Dermis microvascular lymphatic vessel endothelial cell (primary cell): ENCODE measurements around the gene MAP4K4. TPM values are rescaled to one million over a fixed set of nuclear protein-coding genes. Genes with fewer than 3 reads are reported as not detected.

Source experiments
- DNase-seq, 2 donors: peaks; one replicate each; pipeline versions ENCODE4 v3.0.0 to v3.0.0-alpha.2; 2010; ENCODE audit warnings: low read depth in 2 of 2
- total RNA-seq: library from RNA; depleted of rRNA; stranded (reverse); fragments of >200 nt; gene quantifications from 2 replicates; pipeline ENCODE4 v1.2.1, GENCODE V29; 2014

The MAP4K4 gene
- total RNA-seq, 1 donor from 2014 or later = 126 TPM

DNA sequence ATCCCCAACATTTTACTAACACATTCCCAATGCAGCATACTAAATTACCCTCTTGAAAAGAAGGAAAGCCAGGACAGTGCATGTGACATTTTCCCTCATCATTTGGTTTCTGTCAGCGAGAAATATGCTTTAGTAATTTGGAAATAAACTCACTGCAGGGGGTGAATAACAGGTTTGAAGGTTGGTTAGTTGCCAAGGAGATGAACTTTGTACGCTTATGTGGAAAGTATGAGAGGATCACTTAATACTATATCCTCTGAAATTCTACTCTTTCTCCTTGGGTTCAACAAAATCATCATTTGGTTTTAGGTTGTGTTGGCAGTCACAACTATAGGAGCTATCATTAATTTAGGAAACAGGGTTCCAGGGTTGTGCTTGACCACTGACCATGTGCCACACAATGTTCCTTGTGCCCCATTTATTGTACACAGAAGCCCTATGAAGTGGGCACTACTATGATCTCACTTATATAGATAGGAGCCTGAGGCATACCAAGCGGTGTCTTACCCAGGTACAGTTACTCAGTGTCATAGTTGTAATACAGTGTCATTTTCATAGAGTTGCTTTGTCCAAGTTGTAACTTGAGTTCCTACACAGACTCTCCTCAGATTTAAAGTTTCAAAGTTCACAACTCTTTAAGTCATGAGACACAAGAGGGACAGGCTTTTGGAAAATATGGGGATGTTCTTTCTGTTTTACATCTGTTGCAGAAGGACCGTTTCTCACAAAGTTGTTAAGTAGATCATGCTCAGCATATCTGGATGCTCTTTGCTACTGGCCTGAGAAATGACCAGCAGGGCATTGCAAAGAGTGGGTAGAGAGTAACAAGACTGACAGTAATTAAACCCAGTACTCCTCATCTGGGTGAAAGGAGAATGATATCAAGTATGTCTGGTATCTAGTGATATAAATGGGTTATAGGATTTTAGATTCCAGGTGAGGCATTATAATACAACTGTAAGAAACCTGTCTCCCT, 91.8 kb downstream of the MAP4K4 start:
- DNase-seq = peak; percentile 37 to 81

GRCh38 chr2:101790416-101790815, 92.9 kb downstream of the MAP4K4 start:
- DNase-seq = no peak

DNA sequence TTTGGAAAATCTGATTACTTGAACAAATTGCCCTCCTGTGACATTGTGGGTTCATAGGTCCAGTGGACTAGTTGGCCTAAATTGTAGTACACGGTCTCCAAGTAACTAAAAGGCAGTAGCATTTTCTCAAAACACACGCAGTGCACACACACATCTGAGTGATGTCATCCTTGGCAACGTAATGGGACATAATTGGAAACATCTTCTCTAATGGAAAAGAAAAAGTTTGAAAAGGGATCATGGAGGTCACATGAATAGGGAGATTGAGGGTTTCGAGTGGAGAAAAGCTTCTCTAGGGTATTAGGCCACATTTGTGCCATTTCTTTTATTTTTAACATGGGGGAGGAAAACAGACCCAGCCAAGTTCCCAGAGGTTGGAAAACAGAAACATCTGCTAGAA, 93.3 kb downstream of the MAP4K4 start:
- DNase-seq = no peak

DNA sequence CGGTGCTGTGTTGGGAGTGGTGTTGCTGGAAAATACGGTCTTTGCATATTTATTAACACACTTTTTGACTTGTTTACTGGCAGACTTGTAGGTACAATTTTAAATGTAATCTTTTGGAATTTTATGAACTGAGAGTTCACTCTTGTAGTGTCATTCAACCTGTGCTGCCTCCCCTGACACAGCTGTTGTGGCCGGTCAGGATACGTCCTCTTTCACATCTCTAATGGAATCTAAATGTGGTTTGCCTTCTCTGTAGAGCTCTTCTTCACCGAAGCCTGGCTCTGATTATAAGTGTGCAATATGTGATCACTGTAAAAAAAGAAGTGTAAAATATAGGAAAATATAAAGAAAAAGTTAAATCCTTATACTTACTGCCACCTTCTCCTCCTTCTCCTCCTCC, 94.7 kb downstream of the MAP4K4 start:
- DNase-seq = no peak

- peak in 1 of 2 donors; percentile 31 for DNase-seq
These were observed 95.9 kb downstream of the MAP4K4 start for GRCh38 chr2:101793277-101793969.

- DNase-seq = no peak
These were observed 96.6 kb downstream of the MAP4K4 start for GRCh38 chr2:101794141-101794540.

GRCh38 chr2:101795033-101795432, 97.5 kb downstream of the MAP4K4 start:
- DNase-seq = no peak

DNA sequence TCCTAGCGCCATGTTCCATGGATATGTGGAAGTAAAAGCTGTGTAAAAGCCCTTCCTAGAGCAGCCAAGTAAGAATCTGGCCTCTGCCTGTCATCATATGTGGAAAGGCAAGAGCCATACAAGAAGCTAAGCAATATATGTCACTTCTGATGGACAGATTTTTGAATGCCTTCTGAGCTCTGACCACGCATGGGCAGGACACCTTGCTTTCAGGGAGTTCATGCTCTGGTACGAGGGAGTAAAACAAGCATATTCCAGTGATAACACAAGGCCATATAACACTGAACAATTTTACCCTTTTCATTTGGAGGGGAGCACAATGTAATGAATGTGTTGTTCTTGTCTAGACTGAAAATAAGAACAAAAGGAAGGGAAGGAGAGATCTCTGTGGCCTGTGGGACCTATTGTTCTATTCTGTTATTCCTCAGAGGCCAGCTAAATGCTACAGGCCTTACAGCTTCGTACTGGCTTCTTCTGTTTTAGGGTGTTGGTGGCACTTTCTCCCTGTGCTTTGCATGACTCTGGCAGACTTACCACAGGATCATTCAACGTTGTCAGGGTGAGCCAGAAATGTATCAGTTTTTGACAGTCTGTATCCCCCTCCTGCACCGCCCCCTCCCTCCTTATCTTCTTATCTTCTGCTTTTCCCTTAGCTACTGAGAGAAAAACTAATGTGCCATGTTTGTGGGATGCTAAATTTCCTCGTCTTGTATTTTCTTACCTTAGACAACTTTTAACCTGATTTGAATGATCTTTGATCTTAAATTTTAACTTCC, 99.5 kb downstream of the MAP4K4 start:
- DNase-seq = peak in 1 of 2 donors; percentile 36

- DNase-seq = no peak
These were observed 104.0 kb downstream of the MAP4K4 start for GRCh38 chr2:101801496-101801895.

GRCh38 chr2:101802329-101802728, 104.8 kb downstream of the MAP4K4 start:
- no peak for DNase-seq

DNA sequence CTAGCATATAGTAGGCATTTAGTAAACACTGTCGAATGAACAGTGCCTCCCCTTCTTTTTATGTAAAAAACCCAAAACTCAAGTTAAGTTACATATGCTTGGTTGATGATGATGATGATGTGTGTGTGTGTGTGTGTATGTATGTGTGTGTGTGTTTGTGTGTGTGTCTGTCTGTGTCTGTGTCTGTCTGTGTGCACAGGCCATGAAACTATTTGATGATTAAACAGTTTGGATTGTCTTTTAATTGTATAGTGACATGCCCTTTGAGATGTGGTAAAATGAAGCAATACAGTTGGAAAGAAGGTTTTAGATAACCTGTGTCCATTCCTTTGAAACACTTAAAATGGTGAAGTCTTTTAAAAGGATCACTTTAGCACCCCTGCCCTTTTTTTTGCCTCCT, 105.6 kb downstream of the MAP4K4 start:
- no peak for DNase-seq

GRCh38 chr2:101803945-101804696, 106.6 kb downstream of the MAP4K4 start:
- DNase-seq = peak; percentile 26 to 41

DNA sequence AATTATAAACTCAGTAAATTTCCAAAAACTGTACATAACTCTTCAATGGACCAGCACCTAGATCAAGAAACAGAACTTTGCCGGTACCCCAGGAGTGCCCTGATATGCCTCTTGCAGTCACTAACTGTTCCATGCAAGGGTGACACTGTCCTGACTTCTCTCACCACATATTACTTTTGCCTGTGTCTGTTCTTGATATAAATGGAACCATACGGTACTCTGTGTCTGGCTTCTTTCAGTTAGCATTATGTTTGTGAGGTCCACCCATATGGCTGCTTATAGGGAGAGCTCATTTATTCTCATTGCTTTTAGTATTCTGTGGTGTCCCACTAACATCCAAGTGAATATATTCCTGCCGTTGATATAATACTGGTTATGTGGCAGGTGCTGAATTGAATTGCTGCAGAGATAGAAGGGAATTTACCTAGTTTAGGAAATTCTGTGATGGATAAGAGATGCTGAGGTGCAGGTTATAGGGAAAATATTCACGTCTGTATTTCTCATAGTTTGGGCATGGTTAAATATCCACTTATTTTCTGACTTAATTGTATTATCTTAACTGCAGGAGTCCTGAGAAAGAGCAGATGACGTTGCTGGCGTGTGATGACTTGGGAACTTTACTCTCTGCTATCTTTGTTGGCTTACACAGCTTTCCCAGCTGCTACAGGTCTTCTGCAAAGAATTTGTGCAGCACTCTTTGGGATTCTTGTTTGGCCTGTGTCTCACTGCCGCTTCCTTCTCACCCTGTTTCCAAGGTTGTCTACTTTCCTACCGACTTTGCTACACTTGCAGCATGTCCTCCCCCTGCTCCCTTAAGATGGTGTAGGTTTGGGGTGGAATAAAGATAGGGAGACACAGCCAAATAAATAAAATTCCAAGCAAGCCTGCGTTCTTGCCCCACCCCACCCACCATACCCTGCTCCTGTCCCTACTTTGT, 107.9 kb downstream of the MAP4K4 start:
- DNase-seq = peak in 1 of 2 donors; percentile 29

- peak; percentile 23 to 89 for DNase-seq
These were observed 108.6 kb downstream of the MAP4K4 start for GRCh38 chr2:101806123-101806522.

DNA sequence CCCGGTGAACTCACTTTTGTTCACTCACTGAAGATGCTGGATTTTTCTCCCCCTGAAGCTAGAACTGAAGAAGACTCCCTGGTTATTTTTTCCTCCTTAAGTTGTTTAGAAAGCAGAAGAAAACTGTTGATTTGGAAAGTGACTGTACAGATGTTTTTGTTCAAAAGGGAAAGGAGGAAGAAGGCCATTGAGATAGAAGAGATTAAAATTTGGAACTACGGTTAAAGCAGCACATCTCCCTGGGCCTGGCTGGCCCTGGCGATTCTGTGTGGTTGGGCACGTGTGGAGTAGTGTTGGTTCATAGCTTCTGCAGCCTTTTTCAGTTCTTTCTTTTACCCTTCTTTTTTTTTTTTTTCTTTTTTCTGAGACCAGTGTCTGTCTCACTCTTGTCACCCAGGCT, 109.2 kb downstream of the MAP4K4 start:
- no peak for DNase-seq

DNA sequence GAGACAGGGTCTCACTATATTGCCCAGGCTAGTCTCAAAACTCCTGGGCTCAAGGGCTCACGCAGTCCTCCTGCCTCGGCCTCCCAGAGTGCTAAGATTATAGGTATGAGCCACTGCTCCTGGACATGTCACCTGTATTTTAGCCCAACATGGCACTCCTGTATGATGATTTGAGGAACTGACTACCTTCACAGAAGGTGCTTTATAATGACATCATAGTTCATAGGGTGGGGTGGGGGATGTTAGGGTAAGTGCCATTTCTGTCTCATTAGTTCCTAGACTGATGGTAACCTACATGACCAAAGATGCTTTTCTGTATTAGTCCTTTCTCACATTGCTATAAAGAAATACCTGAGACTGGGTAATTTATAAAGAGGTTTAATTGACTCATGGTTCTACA, 109.7 kb downstream of the MAP4K4 start:
- no peak for DNase-seq

GRCh38 chr2:101808006-101808562, 110.6 kb downstream of the MAP4K4 start:
- no peak for DNase-seq

GRCh38 chr2:101809698-101810097, 112.2 kb downstream of the MAP4K4 start:
- DNase-seq = no peak

- no peak for DNase-seq
These were observed 113.9 kb downstream of the MAP4K4 start for GRCh38 chr2:101811226-101812015.
